ENCODE measurements around the gene MYADML2.

The MYADML2 gene

DNA sequence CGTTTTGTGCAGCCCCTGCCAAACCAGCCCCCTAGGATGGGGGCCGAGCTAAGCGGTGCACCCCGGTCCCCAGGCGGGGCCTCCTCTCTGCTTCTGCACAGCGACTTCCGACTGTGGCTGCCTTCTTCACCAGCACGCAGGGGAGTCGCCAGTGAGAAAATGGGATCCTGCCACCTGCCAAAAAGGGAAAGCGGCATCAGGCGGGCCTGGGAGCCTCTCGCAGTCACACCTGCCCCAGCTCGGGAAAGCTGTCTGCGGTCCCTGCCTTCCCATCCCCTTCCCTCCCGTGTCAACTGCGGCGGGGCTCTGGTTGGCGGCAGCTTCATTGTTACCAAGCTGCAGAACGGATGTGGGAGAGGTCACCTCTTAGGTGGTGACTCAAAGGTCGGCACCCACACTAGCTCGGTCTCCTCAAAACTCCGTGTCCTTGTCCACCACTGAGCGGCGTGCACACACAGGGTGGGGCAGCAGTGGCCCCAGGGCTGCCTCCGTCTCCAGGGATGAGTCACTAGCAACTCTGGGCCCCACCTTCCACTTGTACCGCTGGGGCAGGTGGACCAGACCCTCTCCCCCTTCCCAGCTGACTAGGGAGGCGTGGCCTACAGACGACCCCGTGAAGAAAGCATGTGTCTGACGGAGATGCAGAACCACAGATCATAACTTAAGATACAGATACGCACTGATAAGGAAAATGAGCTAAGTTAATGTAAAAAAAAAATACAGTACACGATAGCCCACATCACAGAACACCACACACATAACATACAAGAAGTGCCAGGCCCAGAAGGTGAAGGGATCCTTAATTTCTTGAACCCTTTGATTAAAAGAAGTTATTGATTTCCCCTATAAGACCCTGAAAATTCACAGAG lies 34.4 kb downstream of the MYADML2 start:
- no peak for DNase-seq (ENCODE audit: low read depth in 2 of 3, low spot score in 1 of 3)

DNA sequence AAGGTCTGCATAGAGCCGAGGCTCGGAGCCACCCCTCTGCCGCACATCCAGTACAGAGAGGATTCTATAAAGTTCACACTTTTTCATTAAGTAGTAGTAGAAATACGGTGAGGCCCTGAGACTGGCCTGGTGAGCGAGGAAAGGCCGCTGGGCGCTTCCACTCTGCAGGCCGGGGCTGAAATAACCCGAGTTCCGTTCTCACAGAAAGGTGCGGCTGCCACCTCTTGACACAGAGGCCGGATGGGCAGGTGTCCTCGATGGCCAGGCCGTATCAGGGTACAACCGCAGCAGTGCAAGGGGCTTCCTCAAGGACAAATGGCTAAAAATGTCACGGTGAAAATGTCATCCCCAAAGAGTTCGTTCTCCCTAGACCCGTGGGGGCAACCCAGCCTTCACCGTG lies 35.1 kb downstream of the MYADML2 start:
- no peak for DNase-seq (ENCODE audit: low read depth in 2 of 3, low spot score in 1 of 3)

DNA sequence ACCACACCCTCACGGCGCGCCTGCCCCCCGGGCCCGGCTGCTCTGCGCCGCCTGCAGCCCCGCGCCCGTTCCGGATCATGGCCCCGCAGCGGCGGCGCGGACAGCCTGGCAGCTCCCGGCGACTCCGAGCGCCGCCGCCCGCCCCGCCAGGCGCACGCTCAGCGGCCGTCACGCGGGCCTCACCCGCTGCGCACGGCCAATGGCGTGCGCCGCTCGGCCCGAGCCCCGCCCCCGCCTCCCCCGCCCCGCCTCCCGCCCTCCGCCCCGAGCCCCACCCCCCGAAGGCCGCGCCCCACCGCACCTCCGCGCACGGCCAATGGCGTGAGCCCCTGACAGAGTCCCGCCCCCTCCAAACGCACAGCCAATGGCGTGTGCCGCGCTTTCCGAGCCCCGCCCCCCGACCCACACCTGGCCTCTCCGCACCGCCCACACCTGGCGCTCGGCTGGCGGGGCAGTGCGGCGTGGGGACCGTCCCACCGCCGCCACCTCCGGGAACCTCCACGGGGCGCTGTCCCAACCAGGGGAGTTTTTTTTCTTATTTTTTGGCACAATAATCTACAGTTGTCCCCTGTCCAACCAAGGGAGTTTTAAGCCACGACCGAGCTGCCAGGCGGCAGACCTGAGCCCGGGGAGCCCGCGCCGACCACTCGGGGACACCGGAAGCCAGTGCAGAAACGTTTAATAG lies 35.6 kb downstream of the MYADML2 start, which contains the start of gene PCYT2:
PCYT2 (minus strand) TSS at position 123 of the 685 bp plus-strand sequence; CDS start at position 79, 44 bp downstream.
- peak; percentile 88 to 91 (median 88) for DNase-seq (ENCODE audit: low read depth in 2 of 3, low spot score in 1 of 3)

DNA sequence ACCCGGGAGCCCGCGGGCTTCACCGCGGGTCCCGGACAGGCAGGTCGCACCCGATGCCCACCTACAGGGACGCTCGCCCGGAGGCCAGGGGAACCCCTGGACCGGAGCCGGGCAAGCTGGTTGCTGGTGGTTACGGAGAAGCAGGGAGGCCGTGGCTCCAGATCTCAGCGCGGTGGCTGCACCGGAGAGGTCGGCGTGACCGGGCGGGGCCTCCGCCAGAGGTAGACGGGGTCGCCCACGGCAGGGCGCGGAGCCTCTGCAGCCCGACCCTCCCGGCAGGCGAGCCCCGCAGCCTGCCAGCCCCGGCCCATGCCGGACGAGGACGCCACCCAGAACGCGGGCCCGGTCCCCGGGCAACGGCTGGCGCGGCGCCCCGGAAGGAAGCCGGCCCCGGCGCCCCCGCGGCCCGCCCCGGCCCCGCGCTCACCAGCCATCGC lies 36.2 kb downstream of the MYADML2 start:
- no peak for DNase-seq (ENCODE audit: low read depth in 2 of 3, low spot score in 1 of 3)

DNA sequence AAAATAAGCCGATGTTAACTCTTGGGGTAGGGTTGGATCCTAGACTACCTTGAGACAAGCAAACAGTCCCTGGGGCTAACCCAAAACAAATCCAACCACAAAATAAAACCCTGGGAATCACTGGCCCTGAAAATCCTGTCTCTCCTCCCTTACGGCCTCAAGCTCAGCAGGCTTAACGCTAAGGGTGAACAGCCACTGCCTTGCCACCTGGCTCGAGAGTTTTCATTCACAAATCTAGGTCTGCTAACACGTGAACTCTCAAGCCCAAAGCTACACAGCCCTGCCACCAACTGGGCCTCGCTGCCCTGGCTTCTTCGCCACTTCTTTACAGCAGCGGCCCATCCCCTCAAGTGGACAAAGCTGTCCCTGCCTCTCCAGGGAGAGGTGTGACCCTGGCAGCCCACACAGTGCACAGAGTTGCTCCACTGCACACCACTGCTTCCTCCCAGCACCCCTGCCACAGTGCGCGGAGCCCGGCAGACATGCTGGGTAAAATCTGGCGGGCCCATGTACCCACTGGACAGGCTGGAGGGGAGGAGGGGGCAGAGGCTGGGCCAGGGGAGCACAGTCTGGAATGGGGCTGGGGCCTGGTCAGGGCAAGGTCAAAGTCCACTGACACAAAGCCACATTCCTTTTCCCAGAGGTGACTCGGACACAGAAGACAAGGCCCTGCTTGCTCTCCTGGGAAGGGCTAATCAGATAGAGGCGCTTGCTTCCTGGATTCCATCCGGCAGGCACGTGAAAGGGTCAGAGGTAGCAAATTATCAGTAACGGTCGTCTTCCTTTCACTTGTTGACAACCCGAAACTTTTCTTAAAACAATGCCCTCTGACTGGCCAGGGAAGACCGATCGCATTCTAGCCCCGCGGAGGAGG lies 36.8 kb downstream of the MYADML2 start:
- DNase-seq (ENCODE audit: low read depth in 2 of 3, low spot score in 1 of 3), result no peak

DNA sequence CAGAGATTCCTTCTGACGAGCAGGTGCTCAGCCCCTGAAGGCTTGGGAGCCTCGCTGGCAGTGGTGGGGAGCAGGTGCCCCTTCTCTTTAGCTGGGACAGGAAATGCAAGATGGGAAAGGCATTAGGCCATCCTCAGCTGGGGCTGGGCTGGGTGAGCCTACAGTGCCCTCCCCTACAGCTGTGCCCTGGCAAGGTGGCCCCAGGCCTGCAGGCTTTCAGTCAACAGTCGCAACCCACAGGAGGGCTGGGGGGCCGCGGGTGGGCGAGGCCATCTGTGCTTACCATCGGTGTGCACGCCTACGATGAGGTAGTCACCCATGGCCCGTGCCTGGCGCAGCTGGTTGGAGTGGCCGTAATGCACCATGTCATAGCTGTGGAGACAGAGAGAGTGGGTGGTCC lies 37.8 kb downstream of the MYADML2 start:
- no peak for DNase-seq (ENCODE audit: low read depth in 2 of 3, low spot score in 1 of 3)

DNA sequence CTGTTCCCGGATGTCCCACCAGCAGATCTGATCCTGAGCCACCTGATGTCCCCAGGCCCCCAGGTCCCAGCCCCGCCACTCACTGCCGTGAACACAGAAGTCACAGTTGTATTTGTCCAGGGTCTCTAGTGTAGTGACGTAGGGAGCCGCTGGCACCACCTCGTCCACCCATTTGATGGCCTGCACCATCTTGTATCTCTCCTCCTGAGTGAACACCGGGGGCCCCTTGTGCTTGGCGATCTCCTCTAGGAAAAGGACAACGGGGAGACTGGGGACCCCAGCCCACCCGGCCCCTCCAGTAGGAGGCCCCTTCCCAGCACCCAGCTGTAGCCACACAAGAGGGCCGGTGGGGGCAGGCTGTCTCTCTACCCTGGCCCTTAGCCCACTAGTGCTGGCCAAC lies 38.2 kb downstream of the MYADML2 start:
- no peak for DNase-seq (ENCODE audit: low read depth in 2 of 3, low spot score in 1 of 3)

DNA sequence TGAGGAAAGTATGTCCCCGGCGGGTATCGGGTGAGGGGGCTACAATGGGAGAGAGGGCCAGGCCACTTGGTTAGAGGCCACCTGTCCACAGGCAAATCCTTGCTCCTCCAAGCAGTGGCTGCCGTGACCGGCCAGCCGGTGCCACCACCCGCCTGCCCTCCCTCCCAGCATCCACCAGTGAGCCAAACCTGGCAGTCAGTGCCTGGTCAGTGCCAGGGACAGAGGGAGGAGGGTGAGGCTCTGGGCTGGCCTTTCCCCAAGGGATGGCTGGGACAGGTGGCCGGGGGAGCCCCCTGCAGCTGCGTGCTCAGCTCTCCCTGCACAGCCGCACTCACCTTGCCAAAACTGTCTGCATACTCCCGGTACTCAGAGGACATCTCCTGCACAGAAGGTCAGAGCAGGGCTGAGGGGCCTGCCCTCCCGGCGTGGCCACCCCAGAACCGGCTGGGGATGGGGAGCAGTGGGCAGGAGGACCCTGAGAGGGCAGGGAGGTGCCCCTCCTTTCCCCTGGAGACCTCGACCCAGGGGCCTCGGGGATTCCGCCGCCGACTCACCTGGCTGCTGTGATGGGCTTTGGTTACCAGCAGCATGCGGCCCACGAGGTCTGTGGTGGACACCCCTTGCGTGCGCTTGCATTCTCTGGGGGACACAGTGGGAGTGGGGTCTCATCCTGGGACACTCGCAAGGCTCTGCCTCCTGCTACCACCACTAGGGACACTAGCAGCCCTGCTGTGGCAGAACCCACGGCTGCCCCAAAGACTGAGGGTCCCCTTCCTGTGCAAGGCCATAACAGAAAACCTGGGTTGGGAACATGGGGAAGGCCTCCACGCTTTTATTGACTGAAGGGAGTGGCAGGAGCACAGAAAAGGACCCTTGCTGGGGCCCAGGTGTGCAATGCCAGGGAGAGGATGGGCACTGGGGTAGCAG lies 39.6 kb downstream of the MYADML2 start:
- DNase-seq (ENCODE audit: low read depth in 2 of 3, low spot score in 1 of 3), result no peak

DNA sequence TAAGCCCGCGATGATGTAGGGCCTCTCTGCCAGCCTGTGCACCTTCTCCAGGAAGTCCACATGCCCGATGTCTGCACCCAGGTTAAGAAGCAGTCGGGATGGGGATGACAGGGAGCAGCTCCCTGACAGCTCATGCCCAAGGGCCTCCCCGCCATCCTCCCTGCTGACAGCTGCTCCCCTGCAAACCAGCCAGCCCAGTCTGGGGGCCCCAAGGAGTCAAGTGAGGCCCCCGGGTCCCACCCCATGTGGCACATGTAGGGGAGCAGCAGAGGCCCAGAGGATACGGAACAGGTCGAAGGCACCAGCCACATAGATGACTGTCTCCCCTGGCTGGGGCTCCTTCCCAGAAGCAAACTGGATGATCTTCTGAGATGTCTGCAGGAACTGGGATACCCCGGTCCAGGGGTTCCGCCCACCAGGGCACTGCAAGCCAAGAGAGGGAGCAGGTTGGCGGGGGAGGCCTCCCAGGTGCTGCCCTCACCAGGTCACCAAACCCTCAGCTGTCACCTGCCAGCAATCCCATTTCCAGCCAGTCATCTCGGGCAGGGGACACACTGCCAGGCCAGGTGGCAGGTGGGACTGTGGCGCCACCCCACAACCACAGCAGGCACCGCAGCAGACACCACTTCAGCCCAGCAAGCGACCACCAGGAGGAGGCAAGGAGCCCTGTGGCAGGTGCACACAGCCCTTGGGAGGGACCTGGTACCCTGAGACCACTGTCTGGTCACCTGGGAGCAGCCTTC lies 40.4 kb downstream of the MYADML2 start:
- DNase-seq (ENCODE audit: low read depth in 2 of 3, low spot score in 1 of 3), result no peak

DNA sequence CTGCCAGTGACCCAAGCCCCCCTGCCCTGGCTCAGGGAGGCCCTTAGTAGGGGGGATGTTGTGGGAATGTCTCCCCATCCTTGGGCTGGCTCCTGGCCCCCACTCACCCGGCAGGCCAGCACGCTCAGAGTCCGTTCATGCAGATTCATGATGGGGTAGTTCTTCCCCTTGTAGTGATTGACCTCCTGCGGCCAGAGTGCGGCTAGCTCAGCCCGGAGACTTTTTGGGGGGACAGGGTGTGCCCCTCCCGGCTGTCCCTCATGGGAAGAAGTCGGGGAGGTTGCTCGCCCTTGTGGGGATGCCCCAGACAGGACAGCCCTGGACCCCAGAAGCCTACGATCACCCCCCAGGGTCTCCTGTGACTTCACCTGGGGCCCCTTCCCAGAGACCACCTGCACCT lies 41.0 kb downstream of the MYADML2 start:
- DNase-seq (ENCODE audit: low read depth in 2 of 3, low spot score in 1 of 3), result no peak

DNA sequence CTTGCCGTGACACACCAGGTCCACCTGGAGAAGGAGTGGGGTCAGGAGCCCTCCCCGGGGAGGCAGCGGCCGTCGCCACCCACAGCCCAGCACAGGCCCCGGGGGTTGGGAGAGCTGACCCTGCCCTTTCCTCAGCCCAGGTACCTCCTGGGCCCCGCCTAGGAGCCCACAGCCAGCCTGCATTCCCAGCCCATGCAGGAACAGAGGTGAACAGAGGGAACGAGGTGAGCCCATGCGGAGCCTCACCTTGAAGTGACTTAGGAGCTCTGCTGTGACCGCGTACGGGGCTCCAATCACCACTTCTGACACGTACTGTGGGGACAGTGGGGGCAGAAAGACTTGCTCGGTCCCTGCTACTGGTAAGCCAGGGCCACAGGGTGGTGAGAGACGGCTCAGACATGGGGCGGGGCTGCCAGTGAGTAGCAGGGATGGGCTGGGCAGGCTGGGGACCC lies 41.6 kb downstream of the MYADML2 start:
- no peak for DNase-seq (ENCODE audit: low read depth in 2 of 3, low spot score in 1 of 3)

DNA sequence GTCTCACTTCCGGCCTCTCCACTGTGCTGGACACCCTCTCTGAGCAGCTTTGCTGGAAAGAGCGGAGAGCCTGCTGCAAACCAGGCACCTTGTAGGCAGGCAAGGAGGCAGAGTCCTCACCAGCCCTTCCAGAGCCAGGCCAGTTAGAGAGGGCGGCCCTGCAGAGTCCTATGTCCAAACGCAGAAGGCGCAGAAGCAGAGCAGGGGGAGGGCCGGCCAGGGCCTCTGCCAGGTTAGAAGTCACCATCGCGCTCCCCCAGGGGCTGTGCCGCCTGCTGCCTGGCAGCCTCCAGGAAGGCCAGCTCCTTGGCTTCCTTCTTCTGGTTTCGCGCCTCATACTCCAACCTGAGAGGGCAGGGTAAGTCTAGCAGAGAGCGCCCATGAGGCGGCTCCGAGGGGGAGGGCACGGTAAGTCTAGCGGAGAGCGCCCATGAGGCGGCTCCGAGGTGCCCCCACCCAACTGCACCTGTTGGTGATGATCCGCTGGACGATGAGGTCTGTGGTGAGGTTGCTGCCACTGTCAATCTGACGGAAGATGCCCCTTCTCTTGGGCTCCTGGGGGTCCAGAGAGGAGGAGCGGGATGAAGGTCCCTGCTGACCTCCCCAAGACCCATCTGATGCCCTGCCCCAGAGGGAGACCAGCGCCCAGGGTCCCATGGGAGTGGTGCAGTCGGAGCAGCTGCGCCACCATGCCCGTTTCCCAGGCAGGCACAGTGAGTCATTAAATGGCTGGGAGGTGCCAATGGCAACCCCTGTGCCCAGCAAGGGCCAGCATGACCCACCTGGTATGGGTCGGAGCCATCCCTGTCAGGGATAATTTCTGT lies 42.2 kb downstream of the MYADML2 start:
- no peak for DNase-seq (ENCODE audit: low read depth in 2 of 3, low spot score in 1 of 3)

DNA sequence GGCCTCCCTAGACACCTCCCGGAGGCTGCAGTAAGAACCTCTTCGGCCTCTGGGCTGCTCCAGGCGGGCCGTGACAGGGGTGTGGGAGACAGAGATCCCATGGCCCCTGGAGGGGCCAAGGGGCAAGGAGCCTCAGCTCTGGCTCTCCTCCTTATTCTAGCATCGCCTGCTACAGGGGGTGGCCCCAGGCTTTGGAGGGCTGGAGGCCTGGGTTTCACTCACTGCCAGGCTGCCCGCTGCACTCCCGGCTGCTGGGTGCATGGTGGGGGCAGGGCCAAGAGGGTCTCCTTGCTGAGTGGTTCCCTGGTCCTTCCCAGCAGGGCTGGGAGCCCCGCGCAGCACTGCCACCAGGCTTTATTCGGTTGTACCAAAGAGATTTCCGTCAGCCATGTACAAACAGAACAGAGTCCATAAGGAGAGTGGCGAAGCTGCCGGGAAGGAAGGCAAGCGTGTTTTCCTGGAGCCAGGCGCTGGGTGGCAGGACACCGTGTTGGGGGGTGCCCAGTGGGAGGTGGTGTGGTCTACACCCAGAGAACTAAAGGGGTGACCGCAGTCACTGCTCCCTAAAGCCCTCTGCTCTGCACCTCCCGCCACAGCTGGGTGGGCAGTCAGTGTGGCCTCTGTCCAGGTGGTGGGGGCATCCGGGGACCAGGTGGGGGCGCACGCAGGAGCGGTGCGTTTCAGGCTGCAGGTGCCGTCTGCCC lies 43.0 kb downstream of the MYADML2 start:
- DNase-seq (ENCODE audit: low read depth in 2 of 3, low spot score in 1 of 3), result no peak

DNA sequence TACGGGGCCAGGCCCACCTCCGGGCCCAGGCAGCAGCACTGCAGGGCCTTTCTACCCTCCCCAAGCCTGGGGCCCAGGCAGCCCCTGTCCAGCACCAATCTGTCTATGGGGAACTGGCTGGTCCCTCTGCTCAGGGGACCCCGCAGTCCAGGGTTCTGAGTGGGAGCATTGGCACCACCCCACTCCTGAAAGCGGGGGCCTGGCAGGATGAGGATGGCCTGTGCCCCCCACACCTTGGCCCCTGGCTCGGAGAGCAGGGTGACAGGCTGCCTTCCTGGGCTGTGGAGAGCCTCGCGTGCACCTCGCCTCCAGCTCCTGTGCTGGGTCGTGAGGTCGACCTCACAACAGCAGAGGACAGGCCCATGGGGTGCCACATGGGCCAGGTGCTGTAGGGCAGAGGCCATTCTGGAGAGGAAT lies 43.6 kb downstream of the MYADML2 start:
- no peak for DNase-seq (ENCODE audit: low read depth in 2 of 3, low spot score in 1 of 3)

DNA sequence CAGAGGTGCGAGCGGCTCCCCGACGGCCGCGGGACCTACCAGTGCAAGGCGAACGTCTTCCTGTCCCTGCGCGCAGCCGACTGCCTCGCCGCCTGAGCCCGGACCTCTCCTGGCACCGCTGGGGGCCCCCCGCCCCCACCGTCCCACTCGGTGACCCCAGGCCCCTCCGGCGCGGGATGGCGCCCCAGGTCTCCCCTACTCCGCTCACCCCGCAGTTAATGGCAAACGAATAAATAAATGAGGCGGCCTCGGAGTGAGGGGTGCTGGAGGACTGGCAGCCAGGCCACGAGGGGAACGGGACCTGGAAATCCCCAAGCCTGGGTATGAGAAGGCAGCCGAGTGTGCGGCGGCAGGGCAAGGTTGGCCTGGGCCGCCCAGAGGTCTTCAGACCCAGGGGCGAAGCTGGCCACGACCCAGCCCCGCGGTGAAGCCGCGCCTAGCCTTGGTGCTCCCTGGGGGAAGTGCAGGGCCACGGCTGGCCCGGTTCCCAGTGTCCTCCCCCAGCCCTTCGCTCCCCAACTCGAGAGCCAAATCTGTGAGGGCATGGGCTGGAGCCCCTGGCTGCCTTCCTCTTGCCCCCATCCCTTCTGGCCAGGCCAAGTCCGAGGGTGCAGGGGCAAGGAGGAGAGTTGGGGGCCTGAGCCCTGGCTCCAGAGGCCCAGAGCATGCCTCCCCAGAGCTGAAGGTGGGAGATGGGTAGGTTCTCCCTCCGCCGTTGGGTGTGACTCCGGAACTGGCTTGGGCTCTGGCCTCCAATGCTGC lies 44.2 kb downstream of the MYADML2 start:
- DNase-seq (ENCODE audit: low read depth in 2 of 3, low spot score in 1 of 3), result no peak

DNA sequence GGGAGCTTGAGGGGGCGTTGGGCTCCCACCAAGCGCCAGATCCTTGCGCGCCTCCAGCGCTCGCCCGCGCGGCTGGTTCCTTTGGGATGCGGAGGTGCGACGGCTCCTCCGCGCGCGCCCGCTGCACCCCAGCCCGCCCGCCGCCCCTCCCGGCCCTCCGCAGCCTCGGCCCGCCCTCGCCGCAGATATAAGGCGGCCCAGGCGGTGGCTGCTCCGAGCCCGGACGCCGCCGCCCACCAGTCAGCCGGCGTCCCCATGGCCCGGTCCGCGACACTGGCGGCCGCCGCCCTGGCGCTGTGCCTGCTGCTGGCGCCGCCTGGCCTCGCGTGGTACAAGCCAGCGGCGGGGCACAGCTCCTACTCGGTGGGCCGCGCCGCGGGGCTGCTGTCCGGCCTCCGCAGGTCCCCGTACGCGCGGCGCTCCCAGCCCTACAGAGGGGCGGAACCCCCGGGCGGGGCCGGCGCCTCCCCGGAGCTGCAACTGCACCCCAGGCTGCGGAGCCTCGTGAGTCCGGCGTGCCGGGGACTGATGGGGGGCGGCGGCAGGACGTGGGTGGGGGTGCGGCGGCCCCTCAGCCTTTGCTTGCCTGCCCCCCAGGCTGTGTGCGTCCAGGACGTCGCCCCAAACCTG lies 44.9 kb downstream of the MYADML2 start, which contains the start of gene NPB:
NPB (plus strand) TSS at position 216 of the 630 bp plus-strand sequence; CDS start at position 256, 40 bp downstream.
- no peak for DNase-seq (ENCODE audit: low read depth in 2 of 3, low spot score in 1 of 3)

Data from stimulated activated CD4-positive, alpha-beta T cell treated with anti-CD3 and anti-CD28 coated beads, Interleukin-12 subunit alpha, Interleukin-12 subunit beta, amount 100 ng/mL, for 48 hours (primary cell).